Esophagus squamous epithelium (tissue), 4 donors: ENCODE data around the gene ENOX1.

Experiments
- POLR2A ChIP-seq, 4 donors: fragments of 450-650 bp; IDR thresholded peaks; one replicate each; pipeline ENCODE4 v1.6.1; 2017; ENCODE audit warnings: antibody characterized with exemption in 4 of 4, mild to moderate bottlenecking in 4 of 4, moderate library complexity in 3 of 4
- TF ChIP-seq, protein P1 (sequence below), 6 experiments: fragments of 450-650 bp in 4 of 6; fragments of 200-600 bp in 2 of 6; sonication (generic) in 2 of 6; IDR thresholded peaks; one replicate each; pipeline ENCODE4 v1.5.1; 2016 to 2019; ENCODE audit warnings: antibody characterized with exemption in 6 of 6, mild to moderate bottlenecking in 4 of 6, moderate library complexity in 4 of 6

DNA sequence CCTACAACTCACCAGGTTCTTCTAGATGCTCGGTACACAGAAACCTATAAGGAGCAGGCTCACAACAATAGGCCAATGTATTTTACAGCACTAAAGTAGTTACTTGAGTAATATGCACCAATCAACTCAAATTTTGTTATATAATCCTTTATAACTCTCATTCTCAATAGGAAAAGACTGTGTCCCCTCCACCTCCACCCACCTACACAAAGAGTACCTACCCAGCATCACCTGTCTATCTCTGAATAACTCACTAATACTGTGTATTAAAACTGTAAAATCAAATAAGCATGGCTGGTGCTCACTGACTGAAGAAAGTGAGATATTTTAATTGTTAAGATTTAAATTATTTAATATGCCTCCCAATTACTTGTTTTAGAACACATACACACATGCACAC lies 146.3 kb downstream of the ENOX1 start:
- TF ChIP-seq, protein P1, sequence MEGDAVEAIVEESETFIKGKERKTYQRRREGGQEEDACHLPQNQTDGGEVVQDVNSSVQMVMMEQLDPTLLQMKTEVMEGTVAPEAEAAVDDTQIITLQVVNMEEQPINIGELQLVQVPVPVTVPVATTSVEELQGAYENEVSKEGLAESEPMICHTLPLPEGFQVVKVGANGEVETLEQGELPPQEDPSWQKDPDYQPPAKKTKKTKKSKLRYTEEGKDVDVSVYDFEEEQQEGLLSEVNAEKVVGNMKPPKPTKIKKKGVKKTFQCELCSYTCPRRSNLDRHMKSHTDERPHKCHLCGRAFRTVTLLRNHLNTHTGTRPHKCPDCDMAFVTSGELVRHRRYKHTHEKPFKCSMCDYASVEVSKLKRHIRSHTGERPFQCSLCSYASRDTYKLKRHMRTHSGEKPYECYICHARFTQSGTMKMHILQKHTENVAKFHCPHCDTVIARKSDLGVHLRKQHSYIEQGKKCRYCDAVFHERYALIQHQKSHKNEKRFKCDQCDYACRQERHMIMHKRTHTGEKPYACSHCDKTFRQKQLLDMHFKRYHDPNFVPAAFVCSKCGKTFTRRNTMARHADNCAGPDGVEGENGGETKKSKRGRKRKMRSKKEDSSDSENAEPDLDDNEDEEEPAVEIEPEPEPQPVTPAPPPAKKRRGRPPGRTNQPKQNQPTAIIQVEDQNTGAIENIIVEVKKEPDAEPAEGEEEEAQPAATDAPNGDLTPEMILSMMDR (IDR thresholded peaks at IDR 0.05): no peak
- TF ChIP-seq POLR2A (IDR thresholded peaks at IDR 0.05): no peak
